Measurements from ENCODE around the gene CITED2.
A peak's percentile ranks its signal among the peaks of the same experiment; 100 is the strongest.

- TF ChIP-seq GABPA (IDR thresholded peaks at IDR 0.05; ENCODE audit: low read depth) (no peak), CTCF (IDR thresholded peaks at IDR 0.05) (peak; percentile 18; the same call in 1 of the 2 replicates), EP300 (IDR thresholded peaks at IDR 0.05; ENCODE audit: borderline replicate concordance in 1 of 2, low read depth in 1 of 2, low read length in 1 of 2) (peak in 1 of 2 experiments; percentile 44; a peak in 1 of 4 replicates), POLR2AphosphoS5 (IDR thresholded peaks at IDR 0.05; ENCODE audit: low read depth, low read length) (peak; percentile 100)
Measured at GRCh38 chr6:139374357-139375225, at the start of gene CITED2.
